Suprapubic skin (tissue), 4 donors: Measurements from ENCODE around the gene PACRG.

ENCODE experiments used
- EP300 ChIP-seq: sonication (generic); formaldehyde crosslinking; IDR thresholded peaks from one replicate; pipeline ENCODE4 v1.6.1; 2017; ENCODE audit warnings: antibody characterized with exemption
- POLR2A ChIP-seq, 2 donors: fragments of 450-650 bp; IDR thresholded peaks; one replicate each; pipeline ENCODE4 v1.6.1; 2017; ENCODE audit warnings: antibody characterized with exemption in 2 of 2, mild to moderate bottlenecking in 2 of 2, moderate library complexity in 2 of 2
- POLR2AphosphoS5 ChIP-seq, 3 donors: sonication (generic); formaldehyde crosslinking; IDR thresholded peaks; one replicate each; pipeline ENCODE4 v1.6.1; 2017; ENCODE audit warnings: antibody characterized with exemption in 3 of 3
- TF ChIP-seq, protein P1 (sequence below), 2 donors: fragments of 200-600 bp in 1 of 2; fragments of 450-650 bp in 1 of 2; sonication (generic) in 1 of 2; IDR thresholded peaks; one replicate each; pipeline ENCODE4 v1.5.1; 2016 to 2019; ENCODE audit warnings: antibody characterized with exemption in 2 of 2, mild to moderate bottlenecking in 1 of 2, moderate library complexity in 1 of 2

- TF ChIP-seq EP300 (no peak), POLR2A (IDR thresholded peaks at IDR 0.05) (no peak), POLR2AphosphoS5 (IDR thresholded peaks at IDR 0.05) (no peak)
- TF ChIP-seq, protein P1, sequence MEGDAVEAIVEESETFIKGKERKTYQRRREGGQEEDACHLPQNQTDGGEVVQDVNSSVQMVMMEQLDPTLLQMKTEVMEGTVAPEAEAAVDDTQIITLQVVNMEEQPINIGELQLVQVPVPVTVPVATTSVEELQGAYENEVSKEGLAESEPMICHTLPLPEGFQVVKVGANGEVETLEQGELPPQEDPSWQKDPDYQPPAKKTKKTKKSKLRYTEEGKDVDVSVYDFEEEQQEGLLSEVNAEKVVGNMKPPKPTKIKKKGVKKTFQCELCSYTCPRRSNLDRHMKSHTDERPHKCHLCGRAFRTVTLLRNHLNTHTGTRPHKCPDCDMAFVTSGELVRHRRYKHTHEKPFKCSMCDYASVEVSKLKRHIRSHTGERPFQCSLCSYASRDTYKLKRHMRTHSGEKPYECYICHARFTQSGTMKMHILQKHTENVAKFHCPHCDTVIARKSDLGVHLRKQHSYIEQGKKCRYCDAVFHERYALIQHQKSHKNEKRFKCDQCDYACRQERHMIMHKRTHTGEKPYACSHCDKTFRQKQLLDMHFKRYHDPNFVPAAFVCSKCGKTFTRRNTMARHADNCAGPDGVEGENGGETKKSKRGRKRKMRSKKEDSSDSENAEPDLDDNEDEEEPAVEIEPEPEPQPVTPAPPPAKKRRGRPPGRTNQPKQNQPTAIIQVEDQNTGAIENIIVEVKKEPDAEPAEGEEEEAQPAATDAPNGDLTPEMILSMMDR (IDR thresholded peaks at IDR 0.05), result no peak
Measured at GRCh38 chr6:163191704-163192537, 464.1 kb downstream of the PACRG start.
